G401.6 (cell line): ENCODE measurements around the gene MYEOV.

Experiments
- FAIRE-seq: peaks from 2 replicates; lab custom pipeline; 2012; peaks lifted over from hg19 to GRCh38; lab: Jason Lieb, UNC

MYEOV gene

GRCh38 chr11:69342588-69343330 is 48.8 kb downstream of the MYEOV start:
- FAIRE-seq: no peak

- FAIRE-seq: no peak
Measured at GRCh38 chr11:69343401-69344321, 49.7 kb downstream of the MYEOV start.

GRCh38 chr11:69344570-69345145 is 50.7 kb downstream of the MYEOV start:
- FAIRE-seq: no peak
